ENCODE data around the gene SMC1B.
"Not testable (repeated sequence)": the region's sequence is repeated elsewhere in the genome, so short reads cannot be mapped to it uniquely, and the experiment has no call there.

SMC1B gene

DNA sequence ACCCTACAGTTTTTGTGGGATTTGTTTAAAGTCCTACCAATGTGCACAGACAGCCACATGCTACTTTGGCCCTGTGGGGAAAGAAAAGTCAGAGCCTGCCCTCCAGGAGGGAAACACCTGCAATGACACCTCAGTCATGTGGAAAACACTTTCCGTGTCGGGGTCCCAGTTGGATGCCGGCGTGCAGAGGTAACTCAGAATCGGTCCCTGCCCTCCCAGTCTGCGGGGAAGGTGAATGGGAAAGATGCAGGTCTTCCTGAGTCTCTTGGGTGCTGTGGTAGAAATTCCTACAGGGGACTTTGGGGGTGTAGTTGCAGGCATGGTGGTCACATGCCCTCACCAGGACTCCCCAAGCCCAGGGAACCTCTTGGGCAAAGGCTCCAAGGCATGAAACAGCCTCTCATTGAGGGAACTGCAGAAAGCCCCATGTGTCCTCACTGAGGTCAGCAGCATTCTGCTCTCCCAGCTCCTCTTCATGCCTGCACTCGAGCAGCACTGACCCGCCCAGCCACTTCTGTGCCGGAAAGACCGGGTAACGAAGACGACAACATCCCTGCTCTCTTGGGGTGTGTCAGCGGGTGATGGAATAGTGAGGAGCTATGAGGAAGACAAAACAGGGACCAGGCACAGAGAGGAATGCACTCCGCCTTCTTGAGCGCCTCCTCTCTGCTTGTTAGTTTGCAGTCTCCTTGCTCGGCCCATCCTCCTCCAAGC is 4.8 kb upstream of the SMC1B start:
- no peak for DNase-seq

DNA sequence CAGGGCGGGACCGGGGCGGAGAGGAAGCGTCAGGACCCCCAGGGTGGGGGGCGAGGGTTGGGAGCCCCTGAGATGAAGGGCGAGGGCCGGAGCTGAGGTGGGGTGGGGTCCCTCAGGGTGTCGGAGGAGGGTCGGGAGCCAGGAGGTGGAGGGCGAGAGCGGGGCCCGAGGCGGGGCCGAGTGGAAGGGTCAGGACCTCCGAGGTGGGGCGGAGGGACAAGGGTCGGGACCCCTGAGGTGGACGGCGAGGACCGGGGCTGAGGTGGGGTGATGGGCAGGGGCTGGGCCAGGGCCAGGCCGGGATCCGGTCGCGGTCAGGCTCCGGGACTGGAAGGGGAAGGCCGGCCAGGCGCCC is 409 bp downstream of the SMC1B start:
- DNase-seq = no peak

DNA sequence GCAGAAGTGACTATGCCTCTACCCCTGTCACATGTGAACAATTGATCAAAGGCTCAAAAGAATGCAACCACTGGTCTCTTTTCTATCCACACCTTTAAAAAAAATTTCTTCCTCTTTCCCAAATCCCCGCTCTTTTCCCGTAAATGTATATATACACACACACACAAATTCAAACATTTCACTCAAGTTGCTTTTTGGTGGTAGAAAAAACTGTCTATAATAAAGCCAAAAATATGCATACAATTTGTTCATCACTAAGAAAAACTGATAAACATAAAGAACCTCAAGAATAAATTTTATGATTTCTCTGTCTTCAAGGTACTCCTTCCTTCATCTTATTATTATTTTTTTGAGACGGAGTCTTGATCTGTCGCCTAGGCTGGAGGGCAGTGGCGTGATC is 5.6 kb downstream of the SMC1B start:
- no peak for DNase-seq

DNA sequence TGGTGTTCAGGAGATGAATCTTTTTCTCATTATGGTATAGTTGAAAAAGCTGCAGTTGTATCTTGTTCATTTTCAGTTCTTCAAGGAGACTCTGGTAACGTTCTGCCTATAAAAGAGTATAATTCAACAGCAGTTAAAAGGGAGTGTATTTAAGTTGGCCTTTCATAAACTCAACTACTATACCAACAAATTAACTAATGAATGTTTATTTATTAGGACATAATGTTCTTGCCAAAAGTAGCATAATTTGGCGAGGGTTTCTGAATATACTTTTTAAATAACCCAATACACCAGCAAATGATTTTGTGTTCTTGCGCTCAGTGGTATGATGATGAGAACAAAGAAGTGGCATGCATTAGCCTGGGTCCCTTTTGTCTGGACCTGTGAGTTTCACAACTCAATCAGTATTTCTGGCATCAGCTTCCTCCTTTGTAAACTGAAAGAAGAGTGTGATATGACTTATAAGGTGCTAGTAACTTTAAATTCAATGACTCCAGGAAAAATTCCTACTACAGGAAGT is 10.9 kb downstream of the SMC1B start:
- no peak for DNase-seq

DNA sequence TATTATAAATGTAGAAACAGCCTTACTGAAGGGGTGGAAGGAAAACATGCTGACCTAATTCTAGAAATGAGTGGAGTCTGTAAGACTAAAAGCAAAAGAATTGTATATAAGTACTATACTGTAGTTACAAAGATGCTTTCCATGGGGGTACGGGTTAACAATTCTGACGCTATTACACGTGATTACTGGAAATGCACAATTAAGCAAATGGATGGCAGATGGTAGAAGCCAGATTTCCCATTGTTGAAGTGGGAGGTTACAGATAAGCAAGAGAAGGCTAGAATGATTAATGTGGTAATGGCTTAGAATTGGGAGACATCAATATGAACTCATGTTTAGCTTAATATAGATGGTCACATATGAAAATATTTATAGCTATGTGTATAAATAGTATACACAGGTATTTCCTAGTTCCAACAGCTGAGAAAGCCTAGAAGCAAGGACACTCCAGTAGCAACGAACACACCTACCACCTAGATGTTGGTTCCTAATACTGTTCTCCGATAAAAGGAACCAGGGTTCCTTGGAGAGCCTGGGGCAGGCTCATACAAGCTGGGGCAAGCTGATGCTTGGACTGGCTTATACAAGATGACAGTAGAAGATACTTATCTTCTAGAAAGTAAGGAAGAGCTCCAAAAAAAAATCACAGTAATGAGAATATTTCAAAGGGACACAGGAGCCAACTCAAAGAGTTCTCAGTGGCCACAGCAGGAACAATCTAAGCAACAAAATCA is 13.5 kb downstream of the SMC1B start:
- peak; percentile 60 for DNase-seq

DNA sequence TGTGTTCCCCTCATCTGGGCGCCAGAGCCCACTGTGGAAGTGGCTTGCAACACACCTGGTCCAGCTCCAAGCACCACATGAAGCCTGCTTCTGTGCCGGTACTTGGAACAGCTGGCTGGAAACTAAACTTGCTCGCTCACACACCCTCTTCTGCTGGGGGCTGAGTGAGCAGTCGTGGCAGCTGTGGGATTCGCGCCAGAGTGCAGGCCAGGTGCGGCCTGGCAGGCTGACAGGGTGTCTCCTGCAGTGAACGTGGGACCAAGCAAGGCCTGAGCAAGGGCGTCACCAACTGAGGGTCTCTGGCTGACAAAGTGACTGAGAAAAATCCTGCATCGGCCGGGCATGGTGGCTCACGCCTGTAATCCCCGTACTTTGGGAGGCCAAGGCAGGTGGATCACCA is 15.2 kb downstream of the SMC1B start:
- no peak for DNase-seq

DNA sequence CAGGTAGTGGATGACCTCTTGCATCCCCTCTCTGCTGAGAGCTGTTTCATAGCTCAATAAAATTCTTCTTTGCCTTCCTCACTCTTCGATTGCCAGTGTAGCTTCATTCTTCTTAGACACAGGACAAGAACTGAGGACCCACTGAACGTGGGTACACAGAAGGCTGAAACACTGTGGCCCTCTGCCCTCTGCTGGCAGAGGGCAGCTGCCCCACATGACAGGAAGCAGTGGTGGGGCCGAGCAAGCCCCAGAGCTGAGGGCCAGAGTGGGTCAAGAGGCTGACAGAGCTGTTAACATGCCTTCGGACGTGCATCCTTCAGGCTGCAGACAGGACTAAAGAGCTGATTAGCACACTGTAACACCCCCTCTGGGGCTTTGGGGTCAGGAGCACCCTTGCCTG is 15.6 kb downstream of the SMC1B start:
- no peak for DNase-seq

DNA sequence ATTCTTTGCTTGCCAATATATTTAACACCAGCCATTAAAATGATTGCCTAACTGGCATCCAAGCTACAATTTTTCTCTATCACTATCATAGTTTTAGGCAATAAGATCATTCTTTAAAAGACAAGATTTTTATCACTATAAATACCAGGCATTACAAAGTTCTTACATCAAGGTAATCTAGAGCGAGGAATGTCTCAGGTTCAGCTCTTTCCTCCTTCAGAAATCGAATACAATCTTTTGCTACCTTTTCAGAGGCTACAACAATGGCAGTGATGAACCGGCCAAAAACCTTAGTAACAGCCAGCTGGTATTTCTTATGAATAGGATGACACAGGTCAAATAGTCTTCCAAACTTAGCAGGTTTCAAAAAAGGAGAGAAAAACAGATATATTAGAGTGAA is 23.9 kb downstream of the SMC1B start:
- DNase-seq = no peak

DNA sequence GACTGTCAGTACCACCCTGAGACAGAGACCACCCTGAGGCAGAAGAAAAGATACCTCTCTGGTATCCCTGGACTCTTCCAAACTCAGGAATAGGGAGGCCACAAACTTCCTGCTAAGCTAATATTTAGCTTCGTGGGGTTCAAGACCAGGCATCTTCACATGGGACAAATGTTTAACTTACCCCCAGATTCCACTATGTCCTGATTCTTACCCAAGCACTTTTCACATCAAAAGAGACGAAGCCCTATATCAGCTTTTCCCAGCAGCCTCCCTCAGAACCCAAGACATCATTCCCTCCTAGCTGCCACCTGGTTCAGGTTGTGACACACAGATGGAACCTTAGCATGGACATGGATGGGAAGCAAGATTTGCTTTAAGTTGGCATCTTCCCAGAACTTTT is 32.1 kb downstream of the SMC1B start:
- no peak for DNase-seq

DNA sequence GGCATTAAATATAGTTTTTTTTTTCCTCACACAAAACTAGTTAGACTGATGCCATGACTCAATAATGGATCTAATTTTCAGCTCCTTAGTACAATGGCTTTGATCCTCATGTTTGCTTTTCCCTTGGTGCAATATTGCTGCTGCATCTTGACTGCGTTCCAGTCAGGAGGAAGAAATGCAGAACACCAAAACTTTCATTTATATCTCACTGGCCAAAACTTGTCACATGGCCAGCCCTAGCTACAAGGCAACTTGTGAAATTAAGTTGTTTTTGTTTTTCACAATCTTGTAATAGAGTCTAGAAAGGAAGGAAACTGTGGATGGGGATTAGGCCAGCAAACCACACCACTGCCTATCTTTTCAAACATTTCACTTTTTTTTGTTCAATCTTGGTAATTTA is 36.7 kb downstream of the SMC1B start:
- no peak for DNase-seq

DNA sequence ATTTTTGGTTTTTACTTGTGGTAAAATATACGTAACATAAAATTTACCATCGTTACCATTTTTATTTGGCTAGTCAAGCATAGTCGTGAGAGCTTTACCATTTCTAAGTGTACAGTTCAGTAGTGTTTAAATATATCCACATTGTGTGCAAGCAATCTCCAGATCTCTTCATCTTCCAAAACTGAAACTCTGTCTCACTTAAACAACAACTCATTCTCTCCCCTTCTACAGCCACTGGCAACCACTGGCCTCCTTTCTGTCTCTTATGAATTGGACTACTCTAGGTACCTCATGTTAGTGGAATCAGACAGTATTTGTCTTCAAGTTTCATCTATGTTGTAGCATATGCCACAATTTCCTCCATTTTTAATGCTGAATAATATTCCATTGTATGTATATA is 37.4 kb downstream of the SMC1B start:
- no peak for DNase-seq

DNA sequence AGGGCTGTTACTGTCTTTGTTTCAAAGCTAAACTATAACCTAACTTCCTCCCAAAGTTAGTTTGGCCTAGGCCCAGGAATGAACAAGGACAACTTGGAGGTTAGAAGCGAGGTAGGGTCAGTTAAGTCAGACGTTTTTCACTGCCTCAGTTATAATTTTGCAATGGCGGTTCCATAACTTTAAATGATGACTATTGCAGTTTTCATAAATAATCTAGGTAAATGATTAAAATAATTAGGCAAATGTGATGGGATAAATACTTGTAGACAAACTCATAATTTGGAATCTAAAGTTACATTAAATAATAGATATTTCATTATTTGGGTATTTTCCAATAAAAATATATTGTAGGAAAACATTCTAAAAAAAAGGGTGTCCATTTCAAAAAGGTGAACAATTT is 39.8 kb downstream of the SMC1B start:
- not testable (repeated sequence) for DNase-seq

DNA sequence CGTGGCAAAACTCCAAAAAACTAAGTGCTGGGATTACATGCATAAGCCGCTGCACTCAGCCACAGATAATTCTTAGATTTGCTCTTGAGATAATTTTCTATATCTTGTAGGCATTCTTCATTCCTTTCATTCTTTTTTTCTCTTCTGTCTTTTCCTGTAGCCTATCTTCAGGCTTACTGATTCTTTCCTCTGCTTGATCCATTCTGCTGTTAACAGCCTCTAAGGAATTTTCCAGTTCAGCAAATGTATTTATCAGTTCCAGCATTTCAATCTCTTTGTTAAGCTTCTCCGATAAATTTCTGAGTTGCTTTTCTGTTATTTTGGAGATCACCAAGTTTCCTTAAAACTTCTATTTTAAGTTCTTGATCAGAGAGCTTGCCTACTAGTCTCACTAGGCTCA is 46.7 kb downstream of the SMC1B start:
- no peak for DNase-seq

DNA sequence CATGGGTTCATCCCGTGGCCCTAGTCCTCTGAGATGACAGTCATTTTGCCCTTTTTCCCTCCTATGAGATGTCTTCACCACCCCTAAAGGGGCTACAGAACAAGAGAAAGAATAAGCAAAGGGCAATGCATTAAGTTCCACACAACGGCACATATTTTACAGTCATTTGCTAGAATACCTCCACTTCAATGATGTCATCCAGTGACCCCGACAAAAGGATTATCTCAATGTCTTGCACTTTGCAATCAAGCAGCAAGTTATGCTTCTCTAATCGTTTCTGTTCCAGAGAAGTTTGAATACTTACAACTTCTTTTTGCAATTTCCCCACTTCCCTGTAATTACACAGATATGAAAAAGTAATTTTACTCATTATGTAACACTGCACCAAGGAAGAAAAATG is 53.8 kb downstream of the SMC1B start:
- no peak for DNase-seq

DNA sequence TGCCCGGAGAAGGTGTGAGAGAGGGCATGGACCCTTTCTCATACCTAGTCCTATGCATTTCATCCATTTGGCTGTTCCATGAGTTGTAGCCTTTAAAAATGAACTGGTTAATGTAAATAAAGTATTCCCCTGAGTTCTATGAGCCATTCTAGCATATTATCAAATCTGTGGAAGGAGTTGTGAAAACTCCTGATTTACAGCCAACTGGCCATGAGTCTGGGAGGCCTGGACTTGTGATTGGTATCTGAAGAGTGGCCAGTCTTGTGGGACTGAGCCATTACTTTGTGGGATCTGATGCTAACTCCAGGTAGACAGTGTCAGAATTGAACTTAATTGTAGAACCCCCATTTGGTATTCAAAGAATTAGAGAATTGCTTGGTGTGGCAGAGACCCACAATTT is 55.3 kb downstream of the SMC1B start:
- DNase-seq = no peak

DNA sequence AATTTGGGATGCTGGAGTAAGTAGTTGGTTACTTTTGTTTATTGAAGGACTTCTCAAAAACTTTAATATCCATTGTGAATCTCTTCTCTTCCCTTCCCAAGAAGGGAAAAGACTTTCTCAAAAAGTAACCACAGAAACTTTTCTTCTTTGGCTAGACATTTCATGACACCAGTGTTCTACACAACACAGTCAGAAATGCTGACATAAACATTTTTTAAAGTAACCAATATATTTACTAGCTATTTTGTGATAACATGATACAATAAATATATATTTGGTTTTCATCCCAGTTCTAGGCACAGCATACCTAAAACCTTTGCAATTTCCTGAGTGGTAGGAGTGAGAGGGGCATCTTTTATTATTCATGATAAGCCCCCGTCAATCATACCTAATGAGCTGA is 55.9 kb downstream of the SMC1B start:
- DNase-seq = no peak

DNA sequence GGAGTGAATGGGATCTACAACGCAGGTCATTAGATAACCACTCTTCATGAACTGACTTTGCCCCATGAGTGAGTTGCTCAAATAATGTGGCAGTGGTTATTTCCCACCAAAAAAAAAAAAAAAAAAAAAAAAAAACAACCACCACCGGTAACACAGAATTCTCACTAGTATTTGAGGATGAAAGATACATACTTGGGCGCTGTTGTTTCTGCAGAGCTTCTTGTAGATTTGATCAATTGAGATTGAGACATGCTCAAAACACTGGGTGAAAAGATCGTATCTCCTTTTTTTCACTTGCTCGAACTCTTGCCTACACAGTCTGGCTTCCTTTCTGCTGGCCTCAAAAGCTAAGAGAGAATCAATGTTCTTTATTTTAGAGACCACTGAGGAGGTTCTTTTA is 59.6 kb downstream of the SMC1B start:
- DNase-seq = no peak

DNA sequence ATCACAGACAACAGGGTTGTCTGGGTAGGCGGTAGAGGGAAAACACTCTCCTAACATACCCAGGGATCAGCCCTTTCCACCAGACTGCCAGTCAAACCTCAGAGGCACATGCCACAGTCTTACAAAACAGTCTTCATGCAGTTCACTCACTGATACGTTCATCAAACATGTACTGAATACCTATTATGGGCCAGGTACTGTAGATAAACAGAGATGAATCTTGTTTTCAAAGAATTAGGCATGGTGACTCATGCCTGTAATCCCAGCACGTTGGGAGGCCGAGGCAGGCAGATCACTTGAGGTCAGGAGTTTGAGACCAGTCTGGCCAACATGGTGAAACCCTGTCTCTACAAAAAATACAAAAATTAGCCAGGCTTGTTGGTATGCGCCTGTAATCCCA is 60.6 kb downstream of the SMC1B start:
- DNase-seq = not testable (repeated sequence)

DNA sequence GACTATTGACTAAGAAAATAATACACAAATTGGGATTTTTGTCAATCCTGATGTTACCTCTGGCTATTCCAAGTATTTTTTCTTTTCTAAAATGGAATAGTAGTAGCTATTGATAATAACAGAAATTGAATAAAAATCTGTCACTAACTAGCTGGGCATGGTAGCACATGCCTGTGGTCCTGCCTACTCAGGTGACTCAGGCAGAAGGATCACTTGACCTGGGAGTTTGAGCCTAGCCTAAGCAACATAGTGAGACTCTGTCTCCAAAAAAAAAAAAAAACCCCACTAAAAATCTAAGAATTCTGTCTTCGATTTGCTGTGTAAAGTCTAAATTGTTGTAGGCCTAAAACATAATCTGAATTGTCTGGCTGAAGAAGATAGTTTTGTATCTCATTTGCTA is 61.4 kb downstream of the SMC1B start:
- no peak for DNase-seq

DNA sequence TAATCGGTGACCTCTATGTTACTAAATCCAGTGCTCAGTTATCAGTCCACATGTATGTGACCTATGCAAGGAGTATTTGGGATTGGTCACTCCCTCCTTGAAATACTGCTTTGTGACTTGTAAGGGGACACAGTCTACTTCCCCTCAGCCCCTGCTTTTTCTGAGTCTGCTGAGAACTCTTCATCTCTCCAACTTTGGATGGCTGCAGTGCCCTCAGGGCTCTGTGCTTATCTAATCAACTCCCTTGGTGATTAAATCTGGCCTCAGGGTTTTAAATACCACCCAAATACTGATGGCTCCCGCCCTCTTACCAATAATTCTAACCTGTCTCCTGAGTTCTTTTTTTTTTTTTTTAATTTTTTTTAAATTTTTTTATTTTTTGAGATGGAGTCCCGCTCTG is 63.5 kb downstream of the SMC1B start:
- no peak for DNase-seq

DNA sequence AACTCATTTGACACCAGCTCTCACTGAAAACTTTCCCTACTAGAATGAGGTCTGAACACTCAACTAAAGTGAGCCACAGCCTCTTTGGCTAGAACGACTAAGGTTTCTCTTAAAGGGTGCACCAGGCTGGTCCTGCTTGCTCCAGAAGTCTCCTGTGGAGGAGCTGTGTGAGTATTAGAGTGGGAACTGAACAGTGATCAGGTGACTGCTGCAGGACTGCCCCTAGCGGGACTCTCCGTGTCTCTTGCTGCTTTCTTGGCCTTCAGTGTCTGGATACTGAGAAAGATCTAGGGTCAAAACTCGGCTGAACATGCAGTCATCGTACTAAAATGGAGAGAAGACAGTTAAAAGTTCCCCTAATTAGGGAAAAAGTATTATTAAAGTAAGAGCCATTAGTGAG is 69.1 kb downstream of the SMC1B start:
- no peak for DNase-seq

DNA sequence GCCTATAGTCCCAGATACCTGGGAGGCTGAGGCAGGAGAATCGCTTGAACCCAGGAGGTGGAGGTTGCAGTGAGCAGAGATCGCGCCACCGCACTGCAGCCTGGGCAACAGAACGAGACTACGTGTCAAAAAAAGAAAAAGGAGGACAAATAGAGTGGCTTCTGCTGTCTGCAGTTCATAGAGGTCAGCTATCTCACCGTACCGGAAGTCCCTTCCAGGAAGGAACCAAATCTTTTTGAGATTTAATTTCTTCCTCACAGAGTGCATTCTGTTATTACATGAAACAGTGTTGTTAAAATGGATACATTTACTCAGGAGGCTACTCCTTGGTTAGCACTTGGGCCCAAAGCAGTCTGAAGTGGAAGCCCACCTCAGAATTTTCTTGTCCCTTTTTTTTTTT is 70.3 kb downstream of the SMC1B start:
- no peak for DNase-seq

DNA sequence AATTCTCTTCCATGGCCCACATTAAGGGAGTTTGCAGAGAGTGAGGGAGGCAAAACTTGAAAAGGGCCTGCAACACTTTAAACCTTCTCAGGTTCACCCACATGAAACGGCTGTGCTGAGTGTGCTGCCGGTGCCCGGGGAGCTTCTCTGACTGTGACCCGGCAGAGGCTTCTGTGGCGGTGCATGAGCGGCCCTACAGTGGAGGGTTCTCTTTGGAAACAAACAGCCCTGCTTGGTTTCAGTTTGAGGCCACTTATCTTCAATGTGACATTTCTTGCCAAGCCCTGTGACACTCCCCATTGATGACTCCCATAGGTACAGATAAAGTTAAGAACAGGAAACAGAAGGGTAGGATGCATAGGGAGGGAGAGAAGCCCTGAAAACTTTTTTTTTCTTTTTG is 71.9 kb downstream of the SMC1B start:
- no peak for DNase-seq

DNA sequence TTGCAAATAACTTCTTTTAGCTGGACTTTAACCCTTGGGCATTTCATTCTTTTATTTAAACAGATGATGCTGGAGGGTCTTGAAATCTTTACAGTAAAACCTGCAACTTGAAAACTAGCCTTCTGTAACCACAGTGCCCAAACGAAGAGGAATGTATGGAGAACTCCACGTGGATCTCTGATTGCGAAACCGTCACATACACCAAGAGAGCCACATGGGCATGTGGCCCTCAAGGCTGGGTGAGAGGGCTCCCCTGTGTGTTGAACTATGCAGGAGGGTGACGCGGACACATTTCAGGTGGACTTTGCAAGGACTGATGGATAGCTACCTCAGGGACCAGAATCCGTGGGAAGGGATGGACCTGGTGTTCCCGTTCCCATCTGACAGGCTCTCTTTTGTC is 73.1 kb downstream of the SMC1B start:
- no peak for DNase-seq

DNA sequence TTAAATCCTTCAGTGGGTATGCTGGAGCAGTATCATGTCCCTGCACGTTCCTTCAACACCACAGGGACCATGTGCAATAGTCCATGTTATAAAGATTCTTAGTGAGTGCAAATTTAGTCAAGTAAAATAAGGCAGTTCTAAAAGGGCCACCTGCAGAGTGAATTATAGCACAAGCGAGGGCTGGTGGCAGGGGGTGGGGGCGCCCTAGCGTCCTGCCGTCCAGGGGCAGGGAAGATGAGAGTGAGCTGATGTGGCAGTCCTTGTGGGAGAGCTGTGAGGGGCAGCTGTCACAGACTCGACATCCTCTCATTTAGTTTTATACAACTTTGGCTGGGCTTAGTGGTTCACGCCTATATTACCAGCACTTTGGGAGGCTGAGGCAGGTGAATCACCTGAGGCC is 74.6 kb downstream of the SMC1B start:
- DNase-seq = no peak
